ENCODE data around the gene ADM2.

Gene ADM2

DNA sequence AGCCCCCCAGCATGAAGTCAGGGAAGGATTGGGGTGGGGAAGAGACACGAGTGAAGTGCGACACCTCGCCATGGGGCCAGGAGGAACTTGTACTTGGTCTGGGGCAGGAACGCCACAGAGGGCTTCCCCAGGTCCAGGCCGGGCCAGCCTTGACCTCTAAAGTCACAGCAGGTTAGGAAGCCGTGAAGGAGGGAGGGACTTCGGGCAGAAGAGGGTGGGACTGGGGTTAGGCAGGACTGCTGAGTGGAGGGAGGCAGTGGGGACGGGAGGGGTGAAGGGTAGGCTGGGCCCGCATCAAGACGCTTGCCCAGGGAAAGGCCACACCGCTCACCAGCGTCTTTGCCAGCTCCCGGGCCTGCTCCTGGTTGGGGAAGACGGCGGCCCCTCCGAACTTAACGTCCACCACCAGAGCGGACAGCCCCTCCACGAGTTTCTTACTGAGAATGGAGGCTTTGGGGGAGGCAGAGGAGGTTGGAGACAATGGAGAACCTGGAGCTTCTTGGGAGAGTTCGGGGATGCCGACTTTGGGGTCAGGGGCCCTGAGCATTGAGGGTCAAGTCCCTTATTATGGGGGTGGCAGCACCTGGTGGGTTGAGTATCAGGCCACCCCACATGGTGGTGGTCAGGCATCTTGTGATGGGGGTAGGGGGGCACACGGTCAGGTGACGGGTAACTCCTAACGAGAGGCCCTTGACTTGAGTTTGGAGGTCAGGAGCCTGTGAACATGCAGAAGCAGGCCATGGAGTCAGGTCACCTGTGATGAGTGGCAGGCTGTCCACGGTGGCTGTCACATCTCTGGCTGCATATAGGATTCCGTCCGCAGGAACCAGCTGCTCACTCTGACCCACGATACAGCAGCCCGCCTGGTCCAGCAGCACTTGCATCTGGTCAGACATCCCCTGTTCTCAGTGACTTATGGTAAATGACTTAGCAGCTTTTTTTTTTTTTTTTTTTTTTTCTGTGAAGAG is 45.8 kb downstream of the ADM2 start:
- DNase-seq: peak; percentile 75 to 84

DNA sequence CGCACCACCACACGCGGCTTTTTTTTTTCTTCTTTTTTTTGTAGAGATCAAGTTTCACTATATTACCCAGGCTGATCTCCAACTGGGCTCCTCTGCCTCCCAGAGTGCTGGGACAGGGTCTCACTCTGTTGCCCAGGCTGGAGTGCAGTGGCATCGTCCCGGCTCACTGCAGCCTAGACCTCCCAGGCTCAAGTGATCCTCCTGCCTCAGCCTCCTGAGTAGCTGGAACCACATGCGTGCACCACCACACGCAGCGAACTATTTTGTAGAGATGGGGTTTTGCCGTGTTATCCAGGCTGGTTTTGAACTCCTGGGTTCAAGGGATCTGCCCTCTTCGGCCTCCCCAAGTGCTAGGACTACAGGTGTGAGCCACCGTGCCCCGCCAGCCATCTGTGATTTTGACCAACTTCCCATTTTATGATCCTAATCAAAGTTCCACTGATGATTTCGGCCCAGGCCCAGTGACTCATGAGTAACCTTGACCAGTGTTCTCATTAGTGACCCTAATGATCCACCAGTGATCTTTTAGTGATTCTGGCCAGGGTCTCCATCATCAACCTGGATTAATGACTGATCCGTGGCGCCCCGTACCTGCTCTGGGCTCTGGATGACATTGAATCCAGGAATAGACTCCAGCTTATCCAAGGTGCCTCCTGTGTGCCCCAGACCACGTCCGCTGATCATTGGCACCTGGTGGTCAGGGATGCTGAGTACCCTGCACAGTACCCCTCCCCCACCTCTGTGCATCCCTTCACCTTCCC is 46.8 kb downstream of the ADM2 start:
- DNase-seq: no peak

DNA sequence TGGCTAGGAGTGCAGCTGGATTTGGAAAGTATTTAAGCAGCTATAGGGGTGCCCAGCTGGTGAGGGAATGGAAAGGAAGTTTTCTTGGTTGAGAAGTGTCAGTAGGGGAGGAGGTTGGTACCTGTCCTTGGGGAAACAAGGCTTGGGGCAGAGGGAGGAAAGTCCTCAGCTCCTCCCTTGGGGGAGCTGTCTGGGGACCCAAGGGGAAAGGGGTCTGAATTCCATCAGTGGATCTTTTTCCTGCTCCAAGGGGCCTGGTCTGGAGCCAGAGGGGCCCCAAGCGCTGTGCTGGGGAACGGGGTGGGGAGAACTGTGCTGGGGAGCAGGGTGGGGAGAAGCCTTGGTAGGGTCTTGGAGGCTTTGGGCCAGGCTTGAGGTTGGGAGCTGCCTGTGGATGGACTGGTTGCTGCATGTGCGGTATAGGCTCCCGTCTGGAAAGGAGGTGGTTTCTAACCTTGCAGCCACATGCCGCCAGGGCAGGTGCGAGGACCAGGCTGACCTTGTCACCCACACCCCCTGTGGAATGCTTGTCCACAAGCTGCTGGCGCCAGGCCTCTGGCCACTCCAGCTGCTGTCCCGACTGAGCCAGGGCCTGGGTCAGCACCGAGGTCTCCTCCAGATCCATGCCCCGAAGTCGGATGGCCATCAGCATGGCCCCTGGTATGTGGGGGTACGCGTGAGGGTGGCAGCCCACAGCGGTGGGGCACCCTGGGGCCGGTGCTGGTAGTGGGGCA is 47.5 kb downstream of the ADM2 start:
- peak in 1 of 2 experiments; percentile 2 for DNase-seq

DNA sequence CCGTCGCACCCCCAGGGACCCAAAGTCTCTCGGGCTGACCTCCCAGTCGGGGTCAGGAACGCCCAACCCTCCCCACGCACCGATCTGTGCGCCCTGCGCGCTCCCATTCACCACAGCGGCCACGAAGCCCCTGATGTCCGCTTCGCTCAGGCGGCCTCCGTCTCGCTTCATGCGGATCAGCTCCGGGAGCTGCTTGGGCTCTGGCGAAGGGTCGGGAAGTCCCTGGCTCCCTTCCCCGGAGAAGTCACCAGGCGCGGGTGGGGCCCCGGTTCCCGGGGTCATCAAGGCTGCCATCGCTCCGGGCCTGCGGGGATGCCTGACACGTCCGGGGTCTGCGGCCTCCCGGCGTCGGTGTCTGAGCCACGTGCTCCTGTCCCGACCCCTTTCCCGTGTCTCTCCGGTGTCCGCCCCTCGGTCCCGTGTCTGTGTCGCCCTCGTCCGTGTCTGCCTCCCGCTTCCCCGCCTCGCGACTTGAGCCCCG is 48.1 kb downstream of the ADM2 start:
- DNase-seq: no peak

DNA sequence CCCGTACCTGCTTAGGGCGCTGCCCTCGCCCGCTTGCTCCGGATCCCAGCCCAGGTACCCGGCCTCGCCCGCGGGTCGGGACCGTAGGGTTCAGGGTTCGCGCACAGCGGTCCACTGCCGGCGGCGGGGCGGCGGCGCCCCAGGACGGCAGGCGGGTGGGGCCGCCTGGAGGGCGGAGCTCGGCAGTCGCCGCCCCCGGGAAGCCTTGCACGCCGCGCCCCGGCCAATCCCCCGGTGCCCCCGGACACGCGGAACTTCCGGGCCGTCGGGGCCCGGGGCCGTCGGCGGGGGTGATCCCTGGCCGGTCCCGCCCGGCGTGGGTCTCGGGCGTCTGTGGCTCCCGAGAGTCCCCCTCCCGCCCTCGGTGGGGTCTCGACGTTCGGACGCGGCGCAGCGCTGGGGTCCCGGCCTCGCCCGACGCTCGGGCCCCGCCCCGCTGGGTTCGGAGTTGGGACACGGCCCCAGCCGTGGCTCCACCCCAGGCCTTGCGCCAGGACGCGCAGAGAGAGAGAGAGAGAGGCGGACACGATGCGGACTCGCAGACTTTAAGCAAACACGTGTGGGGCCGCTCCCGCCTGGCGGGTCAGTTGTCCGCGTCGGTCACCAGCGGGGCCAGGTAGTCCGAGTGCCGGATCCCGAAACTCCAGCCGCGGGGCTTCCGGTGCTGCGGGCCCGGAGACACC is 48.7 kb downstream of the ADM2 start, which contains the start of gene TYMP:
TYMP (minus strand) TSS at position 116 of the 683 bp plus-strand sequence. CDS start 303 bp downstream, outside the sequence.
- DNase-seq: peak; percentile 38 to 56

DNA sequence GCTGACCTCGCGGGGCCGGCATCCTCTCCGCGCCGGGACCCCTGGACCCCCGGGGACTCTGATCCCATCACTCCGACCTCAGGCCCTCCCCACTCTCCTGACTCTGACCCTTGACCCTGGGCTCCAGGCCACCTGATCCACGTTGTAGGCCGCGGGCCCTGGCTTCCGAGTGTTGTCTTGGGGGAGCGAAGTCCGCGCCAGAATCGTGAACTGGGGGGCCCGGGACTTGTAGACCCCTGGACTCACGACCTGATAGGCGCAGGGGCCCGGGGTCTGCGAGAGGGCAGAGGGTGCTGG is 49.2 kb downstream of the ADM2 start:
- DNase-seq: no peak

DNA sequence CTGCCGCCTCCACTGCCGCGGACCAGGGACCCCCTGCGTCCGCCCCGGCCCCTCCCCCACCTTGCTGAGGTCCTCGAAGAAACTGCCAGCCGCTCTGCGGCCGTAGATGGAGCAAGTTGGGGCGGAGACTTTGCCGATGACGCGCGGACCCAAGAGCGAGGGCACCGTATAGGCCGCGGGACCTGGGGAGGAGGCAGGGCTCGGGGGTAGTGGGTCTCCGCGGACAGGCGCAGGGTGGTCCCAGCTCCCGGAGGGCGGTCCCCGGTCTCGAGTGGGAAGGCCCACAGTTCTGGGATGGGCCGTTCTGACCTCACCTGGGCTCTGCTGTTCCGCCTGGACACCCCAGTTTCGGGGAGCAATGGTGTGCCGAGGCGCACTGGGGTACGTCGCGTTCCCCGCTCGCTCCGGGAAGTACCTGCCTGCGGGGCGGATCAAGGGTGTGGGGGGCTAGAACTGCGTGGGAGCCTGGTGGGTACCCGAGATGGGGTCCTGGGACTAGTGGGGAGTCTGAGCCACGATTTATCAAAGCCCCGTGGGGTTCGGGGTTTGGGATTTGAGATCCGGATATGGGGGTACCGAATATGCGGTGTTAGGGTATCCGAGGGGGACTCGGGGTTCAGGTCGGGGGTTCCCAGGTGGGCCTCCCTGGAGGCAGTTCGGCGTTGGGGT is 49.7 kb downstream of the ADM2 start:
- peak; percentile 73 to 75 for DNase-seq

DNA sequence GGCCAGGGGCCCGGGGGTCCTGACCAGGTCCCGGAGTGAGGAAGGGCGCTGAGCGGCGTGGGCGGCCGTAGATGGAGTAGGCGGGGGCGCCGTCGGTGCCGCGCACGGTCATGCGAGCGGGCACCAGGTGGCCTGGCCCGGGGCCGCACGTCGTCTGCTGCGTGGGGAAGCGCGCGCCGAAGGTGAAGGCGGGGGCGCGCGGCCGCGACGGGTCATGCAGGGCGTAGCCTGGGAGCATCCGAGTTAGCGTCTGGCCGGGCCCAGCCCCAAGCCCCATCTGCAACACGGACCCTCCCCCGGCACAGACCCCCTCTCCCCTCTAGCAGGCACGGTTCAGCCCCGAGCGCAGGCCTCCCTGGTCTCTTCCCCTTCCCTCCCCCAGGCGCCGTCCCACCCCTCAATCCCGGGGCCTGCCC is 50.2 kb downstream of the ADM2 start:
- peak; percentile 27 to 30 for DNase-seq

DNA sequence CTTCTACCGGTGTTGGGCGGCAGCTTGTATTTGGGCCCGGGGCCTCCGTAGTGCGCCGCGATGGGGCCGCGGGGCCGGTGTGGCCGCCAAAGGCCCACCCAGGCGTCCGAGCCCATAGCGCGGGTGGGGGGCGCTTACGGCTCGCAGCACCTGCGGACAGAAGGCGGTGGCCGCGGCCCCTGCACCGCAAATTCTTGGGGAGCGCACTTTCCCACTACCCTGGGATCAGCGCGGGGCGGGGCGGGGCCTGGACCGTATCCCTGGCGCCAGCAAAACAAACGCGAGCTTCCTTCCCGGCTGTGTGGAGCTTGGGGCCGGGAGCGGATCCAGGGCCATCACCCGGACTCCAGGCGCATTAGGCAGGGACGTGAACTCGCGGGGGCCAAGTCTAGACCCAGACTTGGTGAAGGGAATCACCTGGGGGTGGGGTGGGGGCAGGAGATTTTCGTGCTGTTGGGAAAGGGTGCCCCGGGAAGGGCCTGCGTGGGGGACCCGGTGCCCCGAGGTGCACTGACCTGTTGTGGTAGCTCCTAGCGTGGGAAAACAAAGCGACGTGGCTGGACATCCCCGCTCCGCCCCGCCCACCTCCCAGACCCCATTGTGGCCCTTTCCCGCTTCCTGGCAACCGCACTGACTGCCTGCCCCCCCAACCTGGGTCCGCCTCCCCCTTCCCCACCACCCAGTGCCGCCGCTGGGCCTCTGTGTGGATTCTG is 50.8 kb downstream of the ADM2 start:
- peak; percentile 24 to 27 for DNase-seq

DNA sequence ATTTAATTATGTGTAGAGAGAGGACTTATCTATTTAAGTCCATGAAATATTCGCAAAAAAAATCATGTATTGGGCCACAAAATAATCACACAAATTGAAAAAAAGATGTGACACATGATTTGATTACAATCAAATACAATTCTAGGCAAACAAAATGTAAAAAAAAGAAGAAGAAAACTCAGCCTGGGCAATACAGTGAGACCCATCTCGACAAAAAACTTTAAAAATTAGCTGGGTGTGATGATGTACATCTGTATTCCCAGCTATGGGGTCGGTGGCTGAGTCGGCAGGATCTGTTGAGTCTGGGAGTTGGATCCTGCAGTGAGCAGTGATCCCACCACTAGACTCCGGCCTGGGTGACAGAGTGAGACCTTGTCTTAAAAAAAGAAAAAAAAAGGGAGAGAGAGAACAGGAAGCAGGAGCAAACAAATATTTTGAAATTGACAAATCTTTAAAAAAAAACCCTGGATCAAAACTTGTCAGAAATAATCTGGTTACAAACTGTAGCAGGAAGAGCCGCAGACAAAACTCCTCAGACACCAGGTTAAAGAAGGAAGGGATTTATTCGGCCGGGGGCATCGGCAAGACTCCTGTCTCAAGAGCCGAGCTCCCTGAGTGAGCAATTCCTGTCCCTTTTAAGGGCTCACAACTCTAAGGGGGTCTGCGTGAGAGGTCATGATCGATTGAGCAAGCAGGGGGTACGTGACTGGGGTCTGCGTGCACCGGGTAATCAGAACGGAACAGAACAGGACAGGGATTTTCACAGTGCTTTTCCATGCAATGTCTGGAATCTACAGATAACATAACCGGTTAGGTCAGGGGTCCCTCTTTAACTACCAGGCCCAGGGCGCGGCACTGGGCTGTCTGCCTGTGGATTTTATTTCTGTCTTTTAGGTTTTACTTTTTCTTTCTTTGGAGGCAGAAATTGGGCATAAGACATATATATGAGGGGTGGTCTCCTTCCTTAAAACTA is 51.8 kb downstream of the ADM2 start:
- DNase-seq: no peak

DNA sequence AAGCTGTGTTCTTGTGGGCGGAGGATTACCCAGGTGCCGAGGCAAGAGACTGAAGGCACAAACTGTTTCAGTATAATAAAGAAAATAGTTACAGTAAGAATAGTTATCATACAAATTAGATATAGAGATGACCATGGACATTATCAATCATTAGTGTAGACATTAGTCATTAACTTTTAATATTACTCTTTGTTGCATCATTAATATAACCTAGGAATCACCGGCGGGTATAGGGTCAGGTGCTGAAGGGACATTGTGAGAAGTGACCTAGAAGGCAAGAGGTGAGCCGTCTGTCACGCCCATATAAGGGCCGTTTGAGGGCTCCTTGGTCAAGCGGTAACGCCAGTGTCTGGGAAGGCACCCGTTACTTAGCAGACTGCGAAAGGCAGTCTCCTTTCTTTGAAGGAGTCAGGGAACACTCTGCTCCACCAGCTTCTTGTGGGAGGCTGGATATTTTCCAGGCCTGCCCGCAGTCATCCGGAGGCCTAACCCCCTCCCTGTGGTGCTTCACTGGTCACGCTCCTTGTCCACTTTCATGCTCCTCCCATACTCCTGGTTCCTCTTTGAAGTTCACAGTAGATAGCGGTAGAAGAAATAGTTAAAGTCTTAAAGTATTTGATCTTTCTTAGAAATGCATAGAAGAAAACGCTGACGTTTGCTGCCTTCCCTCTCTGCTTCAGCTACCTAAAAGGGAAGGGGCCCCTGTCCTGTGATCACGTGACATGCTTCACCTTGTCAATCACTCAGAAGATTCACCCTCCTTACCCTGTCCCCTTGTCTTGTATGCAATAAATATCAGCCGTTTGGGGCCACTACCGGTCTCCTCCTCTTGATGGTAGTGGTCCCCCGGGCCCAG is 52.7 kb downstream of the ADM2 start:
- peak; percentile 17 to 31 for DNase-seq

DNA sequence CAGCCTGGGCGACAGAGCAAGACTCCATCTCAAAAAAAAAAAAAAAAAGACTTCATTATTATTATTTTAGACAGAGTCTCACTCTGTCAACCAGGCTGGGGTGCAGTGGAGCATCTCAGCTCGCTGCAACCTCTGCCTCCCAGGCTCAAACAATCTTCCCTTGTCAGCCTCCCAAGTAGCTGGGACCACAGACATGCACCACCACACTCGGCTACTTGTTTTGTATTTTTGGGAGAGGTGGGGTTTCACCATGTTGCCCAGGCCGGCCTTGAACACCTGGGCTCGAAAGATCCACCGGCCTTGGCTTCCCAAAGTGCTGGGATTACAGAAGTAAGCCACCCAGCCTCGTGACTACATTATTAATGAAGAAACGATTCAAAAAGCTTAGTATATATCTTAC is 53.8 kb downstream of the ADM2 start:
- DNase-seq: no peak
